AG10803 (cell line): Measurements from ENCODE around the gene RBM33.
A peak's percentile ranks its signal among the peaks of the same experiment; 100 is the strongest.

Experiments used
- DNase-seq: peaks from one replicate; pipeline ENCODE4 v3.0.0; 2010; ENCODE audit warnings: low read depth
- H3K4me3 ChIP-seq: 2 replicates; pipeline ENCODE4 v1.5.1; 2011; ENCODE audit warnings: mild to moderate bottlenecking, low read length, control low read depth
- TF ChIP-seq, protein P1 (sequence below): conservative IDR thresholded peaks from 2 replicates; pipeline ENCODE4 v1.5.1; 2011; ENCODE audit warnings: mild to moderate bottlenecking, low read length, control low read depth, inconsistent platforms

Gene RBM33

DNA sequence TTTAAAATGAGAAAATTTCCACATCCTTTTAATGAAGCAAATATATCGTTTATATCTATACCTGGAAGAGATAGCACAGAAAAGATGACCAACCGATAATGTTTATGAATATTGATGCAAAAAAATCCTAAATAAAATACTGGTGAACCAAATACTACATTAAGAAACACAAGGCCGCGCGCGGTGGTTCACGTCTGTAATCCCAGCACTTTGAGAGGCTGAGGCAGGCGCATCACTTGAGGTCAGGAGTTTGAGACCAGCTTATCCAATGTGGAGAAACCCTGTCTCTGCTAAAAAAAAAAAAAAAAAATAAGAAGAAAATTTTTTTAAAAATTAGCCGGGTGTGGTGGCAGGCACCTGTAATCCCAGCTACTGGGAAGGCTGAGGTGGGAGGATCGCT is 142.0 kb downstream of the RBM33 start:
- no peak overlapping the region; the same call in 1 of the 2 replicates for H3K4me3 ChIP-seq
- DNase-seq: no peak
- TF ChIP-seq, protein P1, sequence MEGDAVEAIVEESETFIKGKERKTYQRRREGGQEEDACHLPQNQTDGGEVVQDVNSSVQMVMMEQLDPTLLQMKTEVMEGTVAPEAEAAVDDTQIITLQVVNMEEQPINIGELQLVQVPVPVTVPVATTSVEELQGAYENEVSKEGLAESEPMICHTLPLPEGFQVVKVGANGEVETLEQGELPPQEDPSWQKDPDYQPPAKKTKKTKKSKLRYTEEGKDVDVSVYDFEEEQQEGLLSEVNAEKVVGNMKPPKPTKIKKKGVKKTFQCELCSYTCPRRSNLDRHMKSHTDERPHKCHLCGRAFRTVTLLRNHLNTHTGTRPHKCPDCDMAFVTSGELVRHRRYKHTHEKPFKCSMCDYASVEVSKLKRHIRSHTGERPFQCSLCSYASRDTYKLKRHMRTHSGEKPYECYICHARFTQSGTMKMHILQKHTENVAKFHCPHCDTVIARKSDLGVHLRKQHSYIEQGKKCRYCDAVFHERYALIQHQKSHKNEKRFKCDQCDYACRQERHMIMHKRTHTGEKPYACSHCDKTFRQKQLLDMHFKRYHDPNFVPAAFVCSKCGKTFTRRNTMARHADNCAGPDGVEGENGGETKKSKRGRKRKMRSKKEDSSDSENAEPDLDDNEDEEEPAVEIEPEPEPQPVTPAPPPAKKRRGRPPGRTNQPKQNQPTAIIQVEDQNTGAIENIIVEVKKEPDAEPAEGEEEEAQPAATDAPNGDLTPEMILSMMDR: no peak

DNA sequence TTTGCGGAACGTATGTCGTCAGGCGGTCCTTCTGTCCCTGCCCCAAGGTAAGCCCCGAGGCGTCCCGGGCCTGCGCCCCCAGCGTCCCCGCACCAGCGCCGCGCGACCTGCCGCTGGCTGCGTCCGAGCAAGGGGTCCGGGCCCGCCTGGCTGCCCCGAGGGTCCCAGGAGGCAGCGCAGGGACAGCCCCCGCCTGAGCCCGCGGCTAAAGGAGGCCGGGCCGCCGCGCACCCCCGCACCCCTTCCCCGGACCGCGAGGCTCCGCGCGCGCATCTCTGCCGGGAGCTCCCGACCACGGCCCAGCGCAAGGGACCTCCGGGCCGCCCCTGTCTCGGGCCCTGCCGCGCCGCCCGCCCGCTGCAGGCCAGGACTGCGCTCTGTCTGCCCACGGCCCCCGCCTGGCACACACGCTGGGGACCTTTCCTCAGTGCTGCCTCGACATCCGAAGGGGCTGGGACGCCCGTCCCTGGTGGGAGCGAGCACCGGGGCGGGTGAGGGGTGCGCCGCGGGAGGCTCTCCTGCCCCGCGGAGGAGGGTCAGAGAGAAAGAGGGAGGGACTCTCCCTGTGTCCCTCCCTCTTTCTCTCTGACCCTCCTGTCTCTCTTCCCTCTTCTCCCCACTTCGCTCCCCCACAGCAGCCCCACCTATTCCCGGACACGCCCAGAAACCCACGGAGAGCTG is 142.8 kb downstream of the RBM33 start:
- TF ChIP-seq, protein P1: no peak
- DNase-seq: peak; percentile 25
- H3K4me3 ChIP-seq: peak overlapping the region; percentile 62

DNA sequence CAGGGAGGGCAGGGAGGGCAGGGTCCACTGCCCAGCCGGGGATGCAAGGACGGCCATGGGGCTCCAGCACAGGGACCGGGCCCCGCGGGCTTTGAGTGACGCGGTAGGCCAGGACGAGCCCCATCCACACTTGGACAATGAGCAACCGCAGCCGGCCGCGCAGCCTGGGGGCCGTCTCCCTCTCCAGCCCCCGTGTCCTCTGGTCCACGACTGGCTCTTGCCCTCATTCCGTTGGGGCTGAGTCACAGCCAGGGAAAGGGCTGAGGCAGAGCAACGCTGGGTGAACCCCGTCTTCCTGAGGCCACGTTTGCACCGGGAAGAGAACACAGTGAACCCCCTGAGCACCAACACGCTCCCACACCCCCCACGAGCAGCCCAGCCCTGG is 144.1 kb downstream of the RBM33 start:
- DNase-seq: no peak
- TF ChIP-seq, protein P1: no peak
- H3K4me3 ChIP-seq: no peak overlapping the region

DNA sequence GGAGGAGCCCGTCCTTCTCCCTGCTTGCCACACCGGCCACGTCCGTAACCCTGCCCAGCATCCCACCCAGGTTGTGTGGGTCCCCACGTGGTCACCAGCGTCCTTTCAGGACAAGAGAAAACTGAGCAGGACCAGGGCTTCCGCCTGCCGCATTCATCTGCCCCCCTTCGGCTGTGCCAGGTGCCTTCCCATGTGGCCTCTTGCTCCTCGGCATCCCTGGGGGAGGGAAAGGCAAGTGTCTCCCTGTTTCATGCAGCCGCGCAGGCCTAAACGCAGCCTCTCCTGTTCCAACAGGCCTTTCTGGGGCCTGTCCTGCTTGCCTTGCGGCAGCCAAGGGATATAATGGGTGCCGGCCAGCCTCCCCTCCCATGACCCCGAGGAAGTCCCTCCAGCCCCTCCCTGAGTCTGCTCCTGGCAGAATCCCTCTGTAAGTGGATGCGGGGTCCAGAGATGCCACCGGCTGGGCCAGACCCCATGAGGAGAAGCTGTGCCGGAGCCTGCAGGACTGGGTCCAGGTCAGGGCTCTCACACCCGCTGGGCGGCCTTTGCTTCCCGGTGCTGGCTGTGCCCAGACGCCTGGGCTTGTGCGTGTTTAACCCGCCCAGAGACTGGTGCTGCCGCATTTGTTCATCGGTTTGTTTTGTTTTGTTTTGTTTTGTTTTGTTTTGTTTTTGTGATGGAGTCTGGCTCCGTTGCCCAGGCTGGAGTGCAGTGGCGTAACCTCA is 144.7 kb downstream of the RBM33 start:
- no peak for DNase-seq

DNA sequence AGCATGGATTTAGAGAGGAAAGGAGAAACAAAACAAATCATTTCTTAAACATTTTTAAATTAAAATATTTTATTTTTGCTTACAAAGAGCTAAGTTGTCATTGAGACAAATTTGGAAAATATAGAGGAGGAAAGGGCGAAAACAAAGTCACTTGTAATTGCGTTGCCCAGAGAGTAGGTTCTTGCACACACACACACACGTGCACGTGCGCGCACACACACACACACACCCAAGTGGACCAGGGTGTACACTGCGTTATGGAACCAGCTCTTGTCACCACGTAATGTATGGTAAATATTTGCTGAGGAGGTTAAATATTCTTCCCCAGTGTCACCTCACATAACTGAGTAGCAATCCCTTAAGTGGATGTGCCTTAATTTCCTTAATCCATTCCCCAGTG is 146.2 kb downstream of the RBM33 start:
- DNase-seq: no peak
- TF ChIP-seq, protein P1: no peak
- H3K4me3 ChIP-seq: no peak overlapping the region

More for the DNA sequence above, 144.7 kb downstream of the RBM33 start:
- TF ChIP-seq, protein P1: no peak
- no peak overlapping the region for H3K4me3 ChIP-seq

DNA sequence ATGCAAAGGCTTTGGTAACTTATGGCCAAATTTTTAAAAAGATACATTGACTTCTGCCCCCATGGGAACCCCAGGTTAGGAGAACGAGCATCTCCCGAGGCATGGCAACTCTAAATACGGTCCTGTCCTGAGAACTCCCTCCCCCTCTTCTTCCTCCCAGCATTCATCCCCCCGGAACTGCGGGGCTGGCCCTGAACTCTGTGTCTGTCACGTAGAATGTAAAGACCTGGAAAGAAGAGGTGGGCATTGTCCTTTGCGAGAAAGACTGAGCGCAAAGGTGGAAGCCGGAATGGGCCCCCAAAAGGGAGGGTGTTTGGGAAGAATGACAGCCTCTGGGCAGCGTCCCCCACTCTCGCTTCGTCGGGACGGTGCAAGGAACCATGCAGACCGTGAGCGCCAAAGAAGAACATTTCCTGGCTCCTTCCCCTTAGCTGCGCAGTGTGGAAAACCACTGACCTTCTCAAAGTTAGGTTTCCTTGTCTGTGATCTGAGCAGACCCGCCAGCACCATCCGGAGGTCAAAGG is 146.8 kb downstream of the RBM33 start:
- no peak overlapping the region for H3K4me3 ChIP-seq
- TF ChIP-seq, protein P1: no peak
- no peak for DNase-seq

DNA sequence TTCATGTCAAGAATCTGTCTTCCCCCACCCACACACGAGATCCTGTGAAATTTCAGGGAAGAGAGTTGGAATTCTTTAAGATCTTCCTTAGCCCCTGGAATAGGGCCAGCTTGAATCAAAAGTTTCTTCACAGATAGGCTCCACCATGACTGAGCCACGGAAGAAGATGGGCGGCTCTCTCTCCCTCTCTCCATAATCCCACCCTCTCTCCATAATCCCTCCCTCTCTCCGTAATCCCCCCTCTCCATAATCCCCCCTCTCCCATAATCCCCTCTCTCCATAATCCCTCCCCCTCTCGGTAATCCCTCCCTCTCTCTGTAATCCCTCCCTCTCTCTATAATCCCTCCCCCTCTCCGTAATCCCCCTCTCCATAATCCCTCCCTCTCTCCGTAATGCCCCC is 147.4 kb downstream of the RBM33 start:
- TF ChIP-seq, protein P1: no peak
- H3K4me3 ChIP-seq: no peak overlapping the region
- no peak for DNase-seq
